Measurements from ENCODE around the gene FAHD2A. TPM values are rescaled to one million over a fixed set of nuclear protein-coding genes. Genes with fewer than 3 reads are reported as not detected.
A peak's percentile ranks its signal among the peaks of the same experiment; 100 is the strongest.

FAHD2A gene
- total and polyA plus RNA-seq, 7 donors, result 8.9 to 30.5 (median 19.4) TPM

- DNase-seq, result peak; percentile 32
- Histone ChIP-seq H3K4me1 (peaks cover 0 to 9% (median 0%) of the 10 kb centered on the region in 4 donors), H3K27me3 (no peaks in the 10 kb centered on the region), H3K4me3 (no peak overlapping the region), H3K27ac (no peak overlapping the region), H3K36me3 (no peaks in the 10 kb centered on the region), H3K9me3 (no peaks in the 10 kb centered on the region)
- no peak for TF ChIP-seq CTCF (IDR thresholded peaks at IDR 0.05)
- no peak for TF ChIP-seq POLR2A (IDR thresholded peaks at IDR 0.05)
- TF ChIP-seq POLR2AphosphoS5 (IDR thresholded peaks at IDR 0.05), result no peak
- no peak for TF ChIP-seq EP300 (IDR thresholded peaks at IDR 0.05)
- whole genome bisulfite sequencing, 2 donors, result 90 to 95% methylated on average over 9 of the region's 9 CpGs
- intact Hi-C loops (cut with DNase I), result no loop called here
Measured at GRCh38 chr2:95362486-95362885, 40.0 kb upstream of the FAHD2A start.

GRCh38 chr2:95366514-95366913 lies 36.0 kb upstream of the FAHD2A start:
- intact Hi-C loops (cut with DNase I), result no loop called here
- H3K36me3 ChIP-seq, result no peaks in the 10 kb centered on the region
- no peaks in the 10 kb centered on the region for H3K27me3 ChIP-seq
- 22 to 68% methylated on average over 6 of the region's 6 CpGs for WGBS, 2 donors
- no peaks in the 10 kb centered on the region for H3K4me1 ChIP-seq
- no peak overlapping the region for H3K4me3 ChIP-seq
- H3K27ac ChIP-seq, result no peak overlapping the region
- no peak for DNase-seq
- H3K9me3 ChIP-seq, result no peaks in the 10 kb centered on the region
- TF ChIP-seq CTCF (IDR thresholded peaks at IDR 0.05) (no peak), POLR2AphosphoS5 (IDR thresholded peaks at IDR 0.05) (no peak), EP300 (IDR thresholded peaks at IDR 0.05) (no peak), POLR2A (IDR thresholded peaks at IDR 0.05) (no peak)

GRCh38 chr2:95372216-95372829 lies 30.2 kb upstream of the FAHD2A start:
- Histone ChIP-seq H3K4me1 (no peaks in the 10 kb centered on the region), H3K4me3 (no peak overlapping the region), H3K27ac (no peak overlapping the region), H3K27me3 (no peaks in the 10 kb centered on the region), H3K36me3 (peaks cover 0 to 6% (median 0%) of the 10 kb centered on the region in 4 donors), H3K9me3 (no peaks in the 10 kb centered on the region)
- 92 to 93% methylated on average over 8 of the region's 8 CpGs for WGBS, 2 donors
- intact Hi-C loops (cut with DNase I), result no loop called here
- DNase-seq, result peak; percentile 30
- TF ChIP-seq POLR2A (IDR thresholded peaks at IDR 0.05) (no peak), EP300 (IDR thresholded peaks at IDR 0.05) (no peak), CTCF (IDR thresholded peaks at IDR 0.05) (no peak), POLR2AphosphoS5 (IDR thresholded peaks at IDR 0.05) (no peak)

GRCh38 chr2:95372845-95373244 lies 29.7 kb upstream of the FAHD2A start:
- no peaks in the 10 kb centered on the region for H3K4me1 ChIP-seq
- intact Hi-C loops (cut with DNase I), result no loop called here
- TF ChIP-seq POLR2AphosphoS5 (IDR thresholded peaks at IDR 0.05) (no peak), EP300 (IDR thresholded peaks at IDR 0.05) (no peak), POLR2A (IDR thresholded peaks at IDR 0.05) (no peak), CTCF (IDR thresholded peaks at IDR 0.05) (no peak)
- DNase-seq, result peak; percentile 36
- H3K4me3 ChIP-seq, result no peak overlapping the region
- WGBS, 2 donors, result 89 to 92% methylated on average over 8 of the region's 8 CpGs
- no peaks in the 10 kb centered on the region for H3K9me3 ChIP-seq
- H3K36me3 ChIP-seq, result peaks cover 0 to 6% (median 1%) of the 10 kb centered on the region in 4 donors
- no peak overlapping the region for H3K27ac ChIP-seq
- H3K27me3 ChIP-seq, result no peaks in the 10 kb centered on the region

- TF ChIP-seq CTCF (IDR thresholded peaks at IDR 0.05) (no peak), POLR2AphosphoS5 (IDR thresholded peaks at IDR 0.05) (no peak), POLR2A (IDR thresholded peaks at IDR 0.05) (no peak), EP300 (IDR thresholded peaks at IDR 0.05) (no peak)
- no peaks in the 10 kb centered on the region for H3K27me3 ChIP-seq
- intact Hi-C loops (cut with DNase I), result no loop called here
- H3K4me1 ChIP-seq, result no peaks in the 10 kb centered on the region
- WGBS, 2 donors, result 91 to 94% methylated on average over 6 of the region's 6 CpGs
- peaks cover 0 to 10% (median 3%) of the 10 kb centered on the region in 4 donors for H3K36me3 ChIP-seq
- DNase-seq, result peak; percentile 19
- H3K9me3 ChIP-seq, result no peaks in the 10 kb centered on the region
- H3K27ac ChIP-seq, result no peak overlapping the region
- H3K4me3 ChIP-seq, result no peak overlapping the region
Measured at GRCh38 chr2:95374029-95374428, 28.5 kb upstream of the FAHD2A start.
